ENCODE results near the gene BDKRB2.

Gene BDKRB2

GRCh38 chr14:96254687-96255086 is 50.0 kb downstream of the BDKRB2 start:
- no peak for DNase-seq

- no peak for DNase-seq
Measured at GRCh38 chr14:96255501-96256366, 51.1 kb downstream of the BDKRB2 start, which contains the start of gene BDKRB1. Gene BDKRB1, plus strand, starts transcription at chr14:96256210. Its CDS starts 7,473 bp downstream, at chr14:96263683.

- no peak for DNase-seq
Measured at GRCh38 chr14:96256407-96256806, 51.8 kb downstream of the BDKRB2 start.

GRCh38 chr14:96257056-96257455 is 52.4 kb downstream of the BDKRB2 start:
- no peak for DNase-seq

- no peak for DNase-seq
Measured at GRCh38 chr14:96257900-96258299, 53.3 kb downstream of the BDKRB2 start.

- DNase-seq: no peak
Measured at GRCh38 chr14:96260341-96260821, 55.7 kb downstream of the BDKRB2 start.

- no peak for DNase-seq
Measured at GRCh38 chr14:96261053-96261452, 56.4 kb downstream of the BDKRB2 start.

GRCh38 chr14:96261772-96262655 is 57.4 kb downstream of the BDKRB2 start:
- DNase-seq: no peak

GRCh38 chr14:96263347-96264199 is 58.9 kb downstream of the BDKRB2 start:
- peak; percentile 1 for DNase-seq

GRCh38 chr14:96264200-96264553 is 59.5 kb downstream of the BDKRB2 start:
- no peak for DNase-seq

- DNase-seq: no peak
Measured at GRCh38 chr14:96264853-96265252, 60.2 kb downstream of the BDKRB2 start.

GRCh38 chr14:96265383-96266095 is 60.9 kb downstream of the BDKRB2 start:
- DNase-seq: no peak

- DNase-seq: no peak
Measured at GRCh38 chr14:96267336-96267735, 62.7 kb downstream of the BDKRB2 start.

GRCh38 chr14:96267916-96268315 is 63.3 kb downstream of the BDKRB2 start:
- no peak for DNase-seq

GRCh38 chr14:96268431-96269358 is 64.1 kb downstream of the BDKRB2 start:
- no peak for DNase-seq

- no peak for DNase-seq
Measured at GRCh38 chr14:96269359-96269710, 64.7 kb downstream of the BDKRB2 start.

- no peak for DNase-seq
Measured at GRCh38 chr14:96270565-96271420, 66.2 kb downstream of the BDKRB2 start.

GRCh38 chr14:96271421-96271762 is 66.8 kb downstream of the BDKRB2 start:
- DNase-seq: no peak

GRCh38 chr14:96272777-96273473 is 68.3 kb downstream of the BDKRB2 start:
- DNase-seq: peak; percentile 9

Measured in OCI-M1 (cell line).